ENCODE results near the gene RIMS4. TPM values are rescaled to one million over a fixed set of nuclear protein-coding genes. Genes with fewer than 3 reads are reported as not detected.

The RIMS4 gene
- total and polyA plus RNA-seq, 2 of the 13 experiments (the other 11 are each of a cell fraction or from before 2014, with no cell fraction given), result 0.01 to 0.07 TPM

- TF ChIP-seq ZNF296 (CRISPR knock-in tag; conservative IDR thresholded peaks at IDR 0.05) (no peak), DDIT3 (CRISPR knock-in tag; IDR thresholded peaks at IDR 0.05) (no peak), MED8 (CRISPR knock-in tag; IDR thresholded peaks at IDR 0.05; ENCODE audit: insufficient replicate concordance) (no peak), HNF1B (CRISPR knock-in tag; IDR thresholded peaks at IDR 0.05) (no peak), FOXO4 (CRISPR knock-in tag; conservative IDR thresholded peaks at IDR 0.05) (0 out of 2 replicates have a peak, but pooled peaks have one; percentile 67), ZMYM2 (CRISPR knock-in tag; IDR thresholded peaks at IDR 0.05) (no peak), ZBTB3 (CRISPR knock-in tag; IDR thresholded peaks at IDR 0.05; ENCODE audit: borderline replicate concordance, low read depth) (no peak), PITX1 (CRISPR knock-in tag; IDR thresholded peaks at IDR 0.05) (no peak), ZFP37 (CRISPR knock-in tag; IDR thresholded peaks at IDR 0.05; ENCODE audit: borderline replicate concordance) (no peak), GMEB2 (CRISPR knock-in tag; IDR thresholded peaks at IDR 0.05; ENCODE audit: low read depth) (no peak), KAT8 (CRISPR knock-in tag; IDR thresholded peaks at IDR 0.05) (no peak), CSRNP1 (CRISPR knock-in tag; IDR thresholded peaks at IDR 0.05) (no peak), ZSCAN5A (CRISPR knock-in tag; IDR thresholded peaks at IDR 0.05; ENCODE audit: borderline replicate concordance) (no peak), HNRNPUL1 (IDR thresholded peaks at IDR 0.05; ENCODE audit: low read depth, low read length) (no peak), FOXA3 (CRISPR knock-in tag; IDR thresholded peaks at IDR 0.05) (no peak), E2F2 (CRISPR knock-in tag; IDR thresholded peaks at IDR 0.05; ENCODE audit: borderline replicate concordance) (no peak), ZNF33B (CRISPR knock-in tag; IDR thresholded peaks at IDR 0.05) (no peak), ZFY (CRISPR knock-in tag; IDR thresholded peaks at IDR 0.05) (0 out of 2 replicates have a peak, but pooled peaks have one; percentile 36)
These were observed 64.6 kb downstream of the RIMS4 start, which contains the start of gene KCNK15 (continued) for GRCh38 chr20:44745598-44746366.
